CD4-positive, alpha-beta memory T cell (primary cell): ENCODE data around the gene TMC8. TPM values are rescaled to one million over a fixed set of nuclear protein-coding genes. Genes with fewer than 3 reads are reported as not detected.

Experiments
- CTCF ChIA-PET: fragments of 350-600 bp; sonication (Branson Sonifier 250); formaldehyde crosslinking; loops from one replicate; lab custom pipeline; 2021; ENCODE audit warnings: inconsistent platforms; ENCODE audit not compliant: partially characterized antibody; lab: Charles Lee
- POLR2A ChIA-PET: fragments of 350-600 bp; sonication (Branson Sonifier 250); formaldehyde crosslinking; loops from one replicate; lab custom pipeline; 2021; ENCODE audit not compliant: partially characterized antibody; lab: Charles Lee
- DNase-seq, 5 donors: peaks; one replicate each; pipeline versions ENCODE4 v3.0.0 to v3.0.0-alpha.2; 2020 to 2022; ENCODE audit warnings: mixed read lengths in 1 of 5
- H3K27ac ChIP-seq: one replicate; pipeline ENCODE4 v1.7.0; 2013; ENCODE audit warnings: low read depth, low read length
- H3K27me3 ChIP-seq: 2 replicates; pipeline ENCODE4 v1.7.0; 2013; ENCODE audit warnings: mild to moderate bottlenecking, low read length, moderate library complexity; ENCODE audit not compliant: insufficient read depth
- H3K36me3 ChIP-seq: 2 replicates; pipeline ENCODE4 v1.7.0; 2013; ENCODE audit warnings: mild to moderate bottlenecking, low read length, moderate library complexity; ENCODE audit not compliant: insufficient read depth
- H3K4me1 ChIP-seq: 2 replicates; pipeline ENCODE4 v1.7.0; 2013; ENCODE audit warnings: mild to moderate bottlenecking, low read length, moderate library complexity; ENCODE audit not compliant: insufficient read depth
- H3K4me3 ChIP-seq, 2 donors: one replicate each; pipeline ENCODE4 v1.7.0; 2013; ENCODE audit warnings: low read length in 2 of 2, mild to moderate bottlenecking in 1 of 2
- H3K9me3 ChIP-seq, 2 donors: one replicate each; pipeline ENCODE4 v1.7.0; 2013; ENCODE audit warnings: low read length in 2 of 2, control low read depth in 1 of 2; ENCODE audit not compliant: control insufficient read depth in 1 of 2
- H3K27ac Mint-ChIP-seq, 7 donors: one replicate each; pipeline ENCODE4 v1.8.0; 2020 to 2021; ENCODE audit warnings: mixed read lengths in 7 of 7, mild to moderate bottlenecking in 6 of 7, inconsistent platforms in 3 of 7, moderate library complexity in 3 of 7
- H3K27me3 Mint-ChIP-seq, 2 donors: one replicate each; pipeline ENCODE4 v1.8.0; 2020 to 2021; ENCODE audit warnings: mixed read lengths in 2 of 2
- H3K36me3 Mint-ChIP-seq, 2 donors: one replicate each; pipeline ENCODE4 v1.8.0; 2020 to 2021; ENCODE audit warnings: mixed read lengths in 2 of 2, inconsistent platforms in 1 of 2, mild to moderate bottlenecking in 1 of 2
- H3K4me1 Mint-ChIP-seq, 4 donors: one replicate each; pipeline ENCODE4 v1.8.0; 2020 to 2021; ENCODE audit warnings: mixed read lengths in 4 of 4, mild to moderate bottlenecking in 1 of 4
- H3K4me3 Mint-ChIP-seq, 8 donors: one replicate each; pipeline ENCODE4 v1.8.0; 2020 to 2021; ENCODE audit warnings: mixed read lengths in 8 of 8, mild to moderate bottlenecking in 7 of 8, moderate library complexity in 6 of 8, inconsistent platforms in 3 of 8
- H3K9me3 Mint-ChIP-seq, 8 donors: one replicate each; pipeline ENCODE4 v1.8.0; 2020 to 2021; ENCODE audit warnings: mixed read lengths in 8 of 8, mild to moderate bottlenecking in 5 of 8, inconsistent platforms in 3 of 8, moderate library complexity in 1 of 8
- intact Hi-C: fragments of 100-400 bp; cut with micrococcal nuclease; formaldehyde crosslinking; loops from one replicate; pipeline ENCODE4 v1.15.1; 2023
- polyA plus RNA-seq, 2 donors: library from polyadenylated mRNA; unstranded; fragments of 300-500 nt; fragmentation: Illumina TruSeq; gene quantifications; one replicate each; pipeline ENCODE4 v1.2.3, GENCODE V29; 2021
- total RNA-seq, 2 experiments: library from RNA; stranded (reverse); gene quantifications; one replicate each; pipeline ENCODE4 v1.2.3, GENCODE V29; 2021

The TMC8 gene
- total and polyA plus RNA-seq, 4 experiments from 2014 or later, result 77.7 to 430 (median 298) TPM

DNA sequence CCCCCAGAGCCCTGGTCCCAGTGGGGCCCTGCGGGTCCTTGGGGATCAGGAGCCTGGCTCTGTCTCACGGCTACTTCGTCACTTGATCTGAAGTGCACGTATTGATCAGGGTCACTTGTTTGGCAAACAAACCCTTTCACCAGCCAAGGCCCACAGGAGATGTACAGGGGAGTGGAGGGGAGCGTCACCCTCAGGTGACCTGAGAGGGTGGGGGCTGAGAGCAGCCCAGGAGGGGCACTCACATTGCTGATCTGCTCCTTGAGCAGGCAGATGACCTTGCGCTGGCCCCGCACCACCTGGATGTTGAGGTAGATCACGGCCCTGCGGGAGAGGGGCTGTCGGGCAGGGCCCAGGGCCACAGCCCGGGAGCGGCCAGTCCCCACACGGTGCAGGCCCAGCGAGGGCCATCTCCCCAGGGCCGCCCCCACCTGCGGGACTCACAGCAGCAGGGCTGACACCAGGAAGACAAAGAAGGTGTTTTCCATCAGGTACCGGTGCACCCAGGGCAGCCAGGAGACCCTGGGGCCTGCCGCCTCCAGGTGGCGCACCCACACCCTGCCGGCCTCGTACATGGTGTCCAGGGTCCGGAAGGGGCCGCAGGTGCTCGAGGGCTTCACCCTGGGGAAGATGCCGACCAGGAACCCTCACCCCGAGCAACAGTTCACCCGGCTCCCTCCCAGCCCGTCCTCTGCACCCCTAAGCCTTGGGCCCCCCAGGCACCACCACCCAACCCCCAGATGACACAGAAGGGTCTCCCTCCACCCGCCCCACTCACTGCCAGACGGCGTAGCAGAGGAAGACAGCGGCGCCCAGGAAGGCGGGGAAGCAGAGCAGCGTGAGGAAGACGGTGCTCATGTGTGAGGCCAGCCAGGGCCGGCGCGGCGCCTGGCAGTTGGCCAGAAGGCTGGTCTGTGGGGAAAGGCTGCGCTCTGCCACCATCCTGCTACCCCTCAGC, 13.3 kb upstream of the TMC8 start:
- no peak overlapping the region for H3K4me3 ChIP-seq
- H3K9me3 Mint-ChIP-seq, result no peaks in the 10 kb centered on the region
- no peaks in the 10 kb centered on the region for H3K9me3 ChIP-seq
- peaks cover 31 to 67% (median 49%) of the 10 kb centered on the region in 4 donors for H3K4me1 Mint-ChIP-seq
- peak overlapping the region in 4 of 8 donors; percentile 17 to 75 (median 43) for H3K4me3 Mint-ChIP-seq
- H3K36me3 ChIP-seq, result peaks cover 62% of the 10 kb centered on the region
- H3K27ac ChIP-seq, result peak overlapping the region; percentile 24
- ChIA-PET POLR2A (interaction anchor here (1.6 to 14.3 kb wide), 3 partner anchors 15 to 59 kb away, joined by 5 to 1172 read pairs (median 805); partner anchors contain the start of genes C17orf99, TMC6 and TMC8), CTCF (interaction anchor here (1.3 to 11.0 kb wide), 3 partner anchors 8 to 19 kb away, joined by 3 to 121 read pairs (median 23); no protein-coding TSS in a partner anchor)
- no peaks in the 10 kb centered on the region for H3K27me3 Mint-ChIP-seq
- H3K36me3 Mint-ChIP-seq, result peaks cover 34 to 58% of the 10 kb centered on the region in 2 donors
- DNase-seq, result no peak
- H3K27me3 ChIP-seq, result no peaks in the 10 kb centered on the region
- intact Hi-C loops, result no loop called here
- H3K4me1 ChIP-seq, result peaks cover 84% of the 10 kb centered on the region
- peak overlapping the region in 5 of 7 donors; percentile 17 to 84 (median 56) for H3K27ac Mint-ChIP-seq

DNA sequence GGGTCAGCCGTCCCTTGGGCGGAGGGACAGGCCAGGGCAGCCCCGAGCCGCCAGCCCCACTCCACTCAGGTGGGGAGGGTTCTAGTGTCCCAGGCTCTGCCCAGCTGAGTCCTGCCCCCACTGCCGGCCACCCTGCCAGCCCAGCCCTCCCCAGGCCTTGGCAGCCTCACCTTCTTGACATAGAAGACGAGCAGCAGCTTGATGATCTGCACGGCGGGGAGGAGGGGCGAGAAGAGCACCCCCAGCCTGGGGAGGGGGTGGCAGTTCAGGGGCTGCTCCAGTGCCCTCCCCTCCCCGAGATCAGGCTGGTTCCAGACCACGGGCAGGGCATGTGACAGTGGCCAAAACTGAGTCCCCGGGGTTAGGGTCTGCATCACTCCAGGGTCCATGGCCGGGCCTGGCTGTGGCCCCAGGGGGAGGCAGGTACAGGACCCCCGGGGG, 11.8 kb upstream of the TMC8 start:
- Histone ChIP-seq H3K36me3 (peaks cover 60% of the 10 kb centered on the region), H3K27ac (no peak overlapping the region), H3K4me1 (peaks cover 84% of the 10 kb centered on the region), H3K9me3 (no peaks in the 10 kb centered on the region), H3K27me3 (no peaks in the 10 kb centered on the region), H3K4me3 (no peak overlapping the region)
- Mint-ChIP-seq H3K4me3 (no peak overlapping the region), H3K9me3 (no peaks in the 10 kb centered on the region), H3K4me1 (peaks cover 32 to 67% (median 49%) of the 10 kb centered on the region in 4 donors), H3K36me3 (peaks cover 39 to 56% of the 10 kb centered on the region in 2 donors), H3K27ac (no peak overlapping the region), H3K27me3 (no peaks in the 10 kb centered on the region)
- no peak for DNase-seq
- CTCF ChIA-PET, result interaction anchor here (1.4 to 11.0 kb wide), 4 partner anchors 12 to 57 kb away, joined by 3 to 121 read pairs (median 12); partner anchors contain the start of gene TMC8
- intact Hi-C loops, result no loop called here
- POLR2A ChIA-PET, result interaction anchor here (1.0 to 26.7 kb wide), 4 partner anchors 8 to 50 kb away, joined by 4 to 1172 read pairs (median 404); partner anchors contain the start of genes C17orf99, SYNGR2, TMC6 and TMC8

DNA sequence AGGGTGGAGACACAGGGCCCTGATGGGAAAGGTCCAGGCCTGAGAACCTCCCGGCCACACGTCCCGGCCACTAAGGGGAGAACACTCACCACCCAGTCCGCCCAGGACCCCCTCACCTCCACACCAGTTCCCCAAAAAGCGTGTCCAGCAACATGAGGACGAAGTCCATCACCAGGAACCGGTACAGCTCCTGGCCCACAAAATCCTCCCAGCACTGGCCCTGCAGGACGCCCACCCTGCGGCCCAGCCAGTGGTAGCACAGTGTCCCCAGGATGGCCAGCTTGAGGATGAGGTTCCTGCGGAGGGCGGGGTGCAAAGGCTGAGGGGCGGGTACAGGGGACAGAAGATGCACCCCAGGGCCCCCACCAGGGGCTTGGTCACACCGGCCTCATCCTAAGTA, 10.0 kb upstream of the TMC8 start:
- DNase-seq, result no peak
- H3K27me3 Mint-ChIP-seq, result no peaks in the 10 kb centered on the region
- Histone ChIP-seq H3K36me3 (peaks cover 63% of the 10 kb centered on the region), H3K27me3 (no peaks in the 10 kb centered on the region), H3K27ac (peak overlapping the region; percentile 81), H3K4me3 (peak overlapping the region in 1 of 2 donors; percentile 69), H3K4me1 (peaks cover 85% of the 10 kb centered on the region), H3K9me3 (no peaks in the 10 kb centered on the region)
- no peaks in the 10 kb centered on the region for H3K9me3 Mint-ChIP-seq
- peaks cover 35 to 54% of the 10 kb centered on the region in 2 donors for H3K36me3 Mint-ChIP-seq
- intact Hi-C loops, result no loop called here
- peaks cover 26 to 65% (median 47%) of the 10 kb centered on the region in 4 donors for H3K4me1 Mint-ChIP-seq
- ChIA-PET CTCF (interaction anchor here (1.3 to 11.0 kb wide), 4 partner anchors 10 to 56 kb away, joined by 4 to 121 read pairs (median 12); partner anchors contain the start of gene TMC8), POLR2A (interaction anchor here (1.0 to 26.7 kb wide), 8 partner anchors 10 to 131 kb away, joined by 3 to 1172 read pairs (median 6); partner anchors contain the start of genes C17orf99, TMC6 and TMC8)
- peak overlapping the region in 5 of 7 donors; percentile 25 to 96 (median 91) for H3K27ac Mint-ChIP-seq
- H3K4me3 Mint-ChIP-seq, result peak overlapping the region; percentile 63 to 92 (median 89)

DNA sequence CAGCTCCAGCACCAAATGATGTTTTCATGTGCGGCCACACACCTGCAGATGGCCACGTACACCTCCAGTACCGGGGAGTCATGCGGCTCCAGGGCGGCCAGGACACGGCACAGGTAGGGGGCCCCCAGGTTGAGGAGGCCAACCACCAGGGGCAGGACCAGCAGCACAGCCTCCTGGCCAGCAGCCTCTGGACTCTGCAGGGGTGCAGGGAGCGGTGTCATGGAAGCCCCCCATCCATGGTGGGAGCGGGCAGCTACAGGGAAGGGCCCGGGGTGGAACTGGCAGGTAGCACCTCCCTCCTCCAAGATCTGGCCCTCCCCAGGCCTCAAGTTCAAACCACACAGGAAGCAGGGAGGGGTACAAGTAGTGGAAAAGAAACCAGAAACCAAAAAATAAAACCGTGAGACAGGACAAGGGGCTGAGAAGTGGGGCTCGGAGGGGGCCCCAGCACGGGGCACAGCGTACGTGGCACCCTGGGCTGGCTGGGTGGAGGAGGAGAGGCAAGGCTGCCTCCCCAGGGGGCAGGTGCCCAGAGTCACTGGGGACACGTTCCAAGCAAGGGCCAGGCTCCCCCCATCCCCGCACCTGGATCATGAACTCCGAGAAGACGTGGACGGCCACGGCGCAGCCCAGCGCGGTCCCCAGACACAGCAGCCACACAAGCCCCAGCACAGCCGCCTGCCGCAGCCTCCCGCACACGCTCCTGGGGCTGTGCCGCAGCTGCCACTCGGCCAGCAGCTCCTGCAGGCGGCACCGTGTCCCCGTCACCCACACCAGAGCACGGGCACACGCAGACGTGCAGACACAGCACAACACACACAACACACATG, 9.4 kb upstream of the TMC8 start:
- peak overlapping the region; percentile 77 to 96 (median 91) for H3K27ac Mint-ChIP-seq
- Histone ChIP-seq H3K36me3 (peaks cover 70% of the 10 kb centered on the region), H3K4me3 (peak overlapping the region; percentile 22 to 69), H3K27me3 (no peaks in the 10 kb centered on the region), H3K27ac (peak overlapping the region; percentile 81), H3K4me1 (peaks cover 91% of the 10 kb centered on the region), H3K9me3 (no peaks in the 10 kb centered on the region)
- intact Hi-C loops, result loop anchor here (1.0 kb wide), 2 partner anchors 8 to 13 kb away; no protein-coding TSS in a partner anchor
- H3K9me3 Mint-ChIP-seq, result no peaks in the 10 kb centered on the region
- DNase-seq, result peak; percentile 77 to 81 (median 78)
- CTCF ChIA-PET, result interaction anchor here (0.7 to 11.0 kb wide), 6 partner anchors 7 to 58 kb away, joined by 3 to 121 read pairs (median 5); partner anchors contain the start of gene TMC8
- H3K4me3 Mint-ChIP-seq, result peak overlapping the region; percentile 84 to 92 (median 89)
- no peaks in the 10 kb centered on the region for H3K27me3 Mint-ChIP-seq
- H3K36me3 Mint-ChIP-seq, result peaks cover 35 to 56% of the 10 kb centered on the region in 2 donors
- POLR2A ChIA-PET, result interaction anchor here (0.6 to 26.7 kb wide), 9 partner anchors 11 to 163 kb away, joined by 3 to 1172 read pairs (median 6); partner anchors contain the start of genes C17orf99, TMC6, TMC8 and TNRC6C
- H3K4me1 Mint-ChIP-seq, result peaks cover 26 to 69% (median 51%) of the 10 kb centered on the region in 4 donors

DNA sequence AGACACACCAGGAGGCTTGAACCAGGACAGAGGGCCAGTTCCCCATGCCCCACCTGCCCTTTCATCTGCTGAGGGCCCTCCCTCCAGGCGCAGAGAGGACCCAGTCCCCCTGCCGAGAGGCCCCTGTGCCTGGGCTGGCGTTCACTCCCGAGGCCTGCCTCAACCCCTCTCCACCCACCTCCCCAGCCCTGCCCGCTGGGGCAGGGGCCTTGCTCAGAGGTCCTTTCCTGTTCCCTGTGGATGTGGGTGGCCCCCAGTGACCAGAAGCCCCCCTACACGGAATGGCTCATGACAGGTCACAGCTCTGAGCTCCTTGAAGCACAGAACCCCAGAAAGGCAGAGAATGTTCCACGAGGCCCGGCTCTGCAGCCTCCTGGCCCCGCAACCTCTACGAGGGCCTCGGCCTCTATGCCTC, 8.8 kb upstream of the TMC8 start:
- H3K36me3 Mint-ChIP-seq, result peaks cover 33 to 56% of the 10 kb centered on the region in 2 donors
- H3K4me3 ChIP-seq, result peak overlapping the region; percentile 36 to 69
- peaks cover 28 to 74% (median 53%) of the 10 kb centered on the region in 4 donors for H3K4me1 Mint-ChIP-seq
- peak in 2 of 5 donors; percentile 38 to 47 for DNase-seq
- peak overlapping the region; percentile 77 to 96 (median 91) for H3K27ac Mint-ChIP-seq
- no peaks in the 10 kb centered on the region for H3K9me3 ChIP-seq
- H3K9me3 Mint-ChIP-seq, result no peaks in the 10 kb centered on the region
- ChIA-PET POLR2A (interaction anchor here (0.9 to 26.7 kb wide), 6 partner anchors 11 to 163 kb away, joined by 3 to 1172 read pairs (median 8); partner anchors contain the start of genes C17orf99, TMC6, TMC8 and TNRC6C), CTCF (interaction anchor here (1.0 to 11.0 kb wide), 3 partner anchors 8 to 14 kb away, joined by 4 to 121 read pairs (median 6); partner anchors contain the start of gene TMC8)
- H3K27me3 ChIP-seq, result no peaks in the 10 kb centered on the region
- peaks cover 94% of the 10 kb centered on the region for H3K4me1 ChIP-seq
- peak overlapping the region; percentile 84 to 92 (median 89) for H3K4me3 Mint-ChIP-seq
- no peaks in the 10 kb centered on the region for H3K27me3 Mint-ChIP-seq
- intact Hi-C loops, result loop anchor here (1.0 kb wide), 2 partner anchors 7 to 12 kb away; no protein-coding TSS in a partner anchor
- peaks cover 72% of the 10 kb centered on the region for H3K36me3 ChIP-seq
- H3K27ac ChIP-seq, result peak overlapping the region; percentile 81
